ENCODE data around the gene SLC4A8.

SLC4A8 gene

GRCh38 chr12:51434305-51434704 is 9.7 kb downstream of the SLC4A8 start:
- Histone ChIP-seq H3K27me3 (ENCODE audit: control insufficient read depth in 3 of 3, insufficient read depth in 3 of 3, low read depth in 1 of 3, low read length in 3 of 3) (no peaks in the 10 kb centered on the region), H3K14ac (ENCODE audit: low read length) (no peak overlapping the region), H3K79me1 (ENCODE audit: low read depth, low read length) (no peaks in the 10 kb centered on the region), H3K9me3 (replicated peaks in 1 of 2; ENCODE audit: control insufficient read depth in 2 of 2, insufficient read depth in 1 of 2, low read depth in 1 of 2, low read length in 2 of 2) (no peaks in the 10 kb centered on the region), H3K9ac (ENCODE audit: low read depth, low read length, poor library complexity) (no peak overlapping the region), H3K27ac (replicated peaks; ENCODE audit: low read length) (no peak overlapping the region), H2AFZ (ENCODE audit: low read length) (no peak overlapping the region), H3K4me3 (ENCODE audit: low read length in 2 of 2) (no peak overlapping the region), H2AK5ac (ENCODE audit: low read depth, low read length) (no peak overlapping the region), H4K8ac (ENCODE audit: low read depth, low read length) (no peak overlapping the region), H3K36me3 (replicated peaks in 1 of 2; ENCODE audit: control insufficient read depth in 2 of 2, insufficient read depth in 2 of 2, low read length in 2 of 2) (no peaks in the 10 kb centered on the region), H3K4ac (ENCODE audit: low read length) (no peak overlapping the region), H4K91ac (ENCODE audit: low read depth, low read length, poor library complexity) (no peak overlapping the region), H3K23ac (ENCODE audit: low read depth, low read length, poor library complexity) (no peak overlapping the region), H2BK5ac (ENCODE audit: low read length) (no peak overlapping the region), H2BK15ac (ENCODE audit: low read length) (no peak overlapping the region), H3K18ac (ENCODE audit: low read length) (no peak overlapping the region), H3K4me1 (ENCODE audit: control insufficient read depth in 2 of 2, insufficient read depth in 1 of 2, low read depth in 1 of 2, low read length in 2 of 2) (no peaks in the 10 kb centered on the region), H3K4me2 (ENCODE audit: insufficient read depth, low read length, poor library complexity, severe bottlenecking) (no peak overlapping the region), H2BK120ac (ENCODE audit: low read depth, low read length) (no peak overlapping the region), H2BK12ac (ENCODE audit: low read length) (no peak overlapping the region)
- no peak for DNase-seq (ENCODE audit: low spot score)
- no CpG with 5 or more reads among the region's 1 CpG for WGBS, 2 donors (ENCODE audit: extremely low coverage in 2 of 2, insufficient read length in 2 of 2, insufficient replicate concordance in 1 of 2)

GRCh38 chr12:51437431-51437830 is 12.8 kb downstream of the SLC4A8 start:
- H3K9ac ChIP-seq (ENCODE audit: low read depth, low read length, poor library complexity), result no peak overlapping the region
- no peak for DNase-seq (ENCODE audit: low spot score)
- H3K4me1 ChIP-seq (ENCODE audit: control insufficient read depth in 2 of 2, insufficient read depth in 1 of 2, low read depth in 1 of 2, low read length in 2 of 2), result peaks cover 0 to 10% of the 10 kb centered on the region in 2 donors
- no peak overlapping the region for H2BK12ac ChIP-seq (ENCODE audit: low read length)
- H2BK15ac ChIP-seq (ENCODE audit: low read length), result no peak overlapping the region
- H3K4me2 ChIP-seq (ENCODE audit: insufficient read depth, low read length, poor library complexity, severe bottlenecking), result no peak overlapping the region
- H3K14ac ChIP-seq (ENCODE audit: low read length), result no peak overlapping the region
- H3K9me3 ChIP-seq (replicated peaks in 1 of 2; ENCODE audit: control insufficient read depth in 2 of 2, insufficient read depth in 1 of 2, low read depth in 1 of 2, low read length in 2 of 2), result no peaks in the 10 kb centered on the region
- no peaks in the 10 kb centered on the region for H3K79me1 ChIP-seq (ENCODE audit: low read depth, low read length)
- no peak overlapping the region for H3K4ac ChIP-seq (ENCODE audit: low read length)
- no peaks in the 10 kb centered on the region for H3K27me3 ChIP-seq (ENCODE audit: control insufficient read depth in 3 of 3, insufficient read depth in 3 of 3, low read depth in 1 of 3, low read length in 3 of 3)
- no peaks in the 10 kb centered on the region for H3K36me3 ChIP-seq (replicated peaks in 1 of 2; ENCODE audit: control insufficient read depth in 2 of 2, insufficient read depth in 2 of 2, low read length in 2 of 2)
- no peak overlapping the region for H3K18ac ChIP-seq (ENCODE audit: low read length)
- no CpG with 5 or more reads among the region's 1 CpG for WGBS, 2 donors (ENCODE audit: extremely low coverage in 2 of 2, insufficient read length in 2 of 2, insufficient replicate concordance in 1 of 2)
- H2BK5ac ChIP-seq (ENCODE audit: low read length), result no peak overlapping the region
- H2AFZ ChIP-seq (ENCODE audit: low read length), result no peak overlapping the region
- no peak overlapping the region for H3K23ac ChIP-seq (ENCODE audit: low read depth, low read length, poor library complexity)
- no peak overlapping the region for H3K4me3 ChIP-seq (ENCODE audit: low read length in 2 of 2)
- H4K8ac ChIP-seq (ENCODE audit: low read depth, low read length), result no peak overlapping the region
- no peak overlapping the region for H4K91ac ChIP-seq (ENCODE audit: low read depth, low read length, poor library complexity)
- no peak overlapping the region for H3K27ac ChIP-seq (replicated peaks; ENCODE audit: low read length)
- H2BK120ac ChIP-seq (ENCODE audit: low read depth, low read length), result no peak overlapping the region
- no peak overlapping the region for H2AK5ac ChIP-seq (ENCODE audit: low read depth, low read length)

- Histone ChIP-seq H3K27me3 (ENCODE audit: control insufficient read depth in 3 of 3, insufficient read depth in 3 of 3, low read depth in 1 of 3, low read length in 3 of 3) (no peaks in the 10 kb centered on the region), H2AK5ac (ENCODE audit: low read depth, low read length) (no peak overlapping the region), H3K4me2 (ENCODE audit: insufficient read depth, low read length, poor library complexity, severe bottlenecking) (no peak overlapping the region), H2BK15ac (ENCODE audit: low read length) (no peak overlapping the region), H3K4me3 (ENCODE audit: low read length in 2 of 2) (no peak overlapping the region), H4K8ac (ENCODE audit: low read depth, low read length) (no peak overlapping the region), H3K79me1 (ENCODE audit: low read depth, low read length) (no peaks in the 10 kb centered on the region), H3K18ac (ENCODE audit: low read length) (no peak overlapping the region), H3K14ac (ENCODE audit: low read length) (no peak overlapping the region), H4K91ac (ENCODE audit: low read depth, low read length, poor library complexity) (no peak overlapping the region), H3K9ac (ENCODE audit: low read depth, low read length, poor library complexity) (no peak overlapping the region), H2BK120ac (ENCODE audit: low read depth, low read length) (no peak overlapping the region), H2BK5ac (ENCODE audit: low read length) (no peak overlapping the region), H2BK12ac (ENCODE audit: low read length) (no peak overlapping the region), H3K23ac (ENCODE audit: low read depth, low read length, poor library complexity) (no peak overlapping the region), H3K4me1 (ENCODE audit: control insufficient read depth in 2 of 2, insufficient read depth in 1 of 2, low read depth in 1 of 2, low read length in 2 of 2) (peaks cover 0 to 13% of the 10 kb centered on the region in 2 donors), H3K36me3 (replicated peaks in 1 of 2; ENCODE audit: control insufficient read depth in 2 of 2, insufficient read depth in 2 of 2, low read length in 2 of 2) (no peaks in the 10 kb centered on the region), H3K4ac (ENCODE audit: low read length) (no peak overlapping the region), H3K9me3 (replicated peaks in 1 of 2; ENCODE audit: control insufficient read depth in 2 of 2, insufficient read depth in 1 of 2, low read depth in 1 of 2, low read length in 2 of 2) (no peaks in the 10 kb centered on the region), H2AFZ (ENCODE audit: low read length) (no peak overlapping the region), H3K27ac (replicated peaks; ENCODE audit: low read length) (no peak overlapping the region)
- no peak for DNase-seq (ENCODE audit: low spot score)
- WGBS, 2 donors (ENCODE audit: extremely low coverage in 2 of 2, insufficient read length in 2 of 2, insufficient replicate concordance in 1 of 2), result no CpG with 5 or more reads among the region's 2 CpGs
These were observed 14.7 kb downstream of the SLC4A8 start for GRCh38 chr12:51439330-51439729.

- H3K18ac ChIP-seq (ENCODE audit: low read length), result no peak overlapping the region
- no peaks in the 10 kb centered on the region for H3K36me3 ChIP-seq (replicated peaks in 1 of 2; ENCODE audit: control insufficient read depth in 2 of 2, insufficient read depth in 2 of 2, low read length in 2 of 2)
- no peaks in the 10 kb centered on the region for H3K27me3 ChIP-seq (ENCODE audit: control insufficient read depth in 3 of 3, insufficient read depth in 3 of 3, low read depth in 1 of 3, low read length in 3 of 3)
- no peak overlapping the region for H2BK15ac ChIP-seq (ENCODE audit: low read length)
- WGBS, 2 donors (ENCODE audit: extremely low coverage in 2 of 2, insufficient read length in 2 of 2, insufficient replicate concordance in 1 of 2), result no CpG with 5 or more reads among the region's 3 CpGs
- H4K8ac ChIP-seq (ENCODE audit: low read depth, low read length), result no peak overlapping the region
- no peak overlapping the region for H3K14ac ChIP-seq (ENCODE audit: low read length)
- no peak overlapping the region for H2BK12ac ChIP-seq (ENCODE audit: low read length)
- no peaks in the 10 kb centered on the region for H3K9me3 ChIP-seq (replicated peaks in 1 of 2; ENCODE audit: control insufficient read depth in 2 of 2, insufficient read depth in 1 of 2, low read depth in 1 of 2, low read length in 2 of 2)
- no peak overlapping the region for H3K23ac ChIP-seq (ENCODE audit: low read depth, low read length, poor library complexity)
- H4K91ac ChIP-seq (ENCODE audit: low read depth, low read length, poor library complexity), result no peak overlapping the region
- H2BK5ac ChIP-seq (ENCODE audit: low read length), result no peak overlapping the region
- no peak for DNase-seq (ENCODE audit: low spot score)
- H3K9ac ChIP-seq (ENCODE audit: low read depth, low read length, poor library complexity), result no peak overlapping the region
- H2AFZ ChIP-seq (ENCODE audit: low read length), result no peak overlapping the region
- peaks cover 0 to 13% of the 10 kb centered on the region in 2 donors for H3K4me1 ChIP-seq (ENCODE audit: control insufficient read depth in 2 of 2, insufficient read depth in 1 of 2, low read depth in 1 of 2, low read length in 2 of 2)
- H3K79me1 ChIP-seq (ENCODE audit: low read depth, low read length), result no peaks in the 10 kb centered on the region
- no peak overlapping the region for H2AK5ac ChIP-seq (ENCODE audit: low read depth, low read length)
- no peak overlapping the region for H3K4ac ChIP-seq (ENCODE audit: low read length)
- H3K27ac ChIP-seq (replicated peaks; ENCODE audit: low read length), result no peak overlapping the region
- no peak overlapping the region for H3K4me3 ChIP-seq (ENCODE audit: low read length in 2 of 2)
- no peak overlapping the region for H2BK120ac ChIP-seq (ENCODE audit: low read depth, low read length)
- H3K4me2 ChIP-seq (ENCODE audit: insufficient read depth, low read length, poor library complexity, severe bottlenecking), result no peak overlapping the region
These were observed 17.0 kb downstream of the SLC4A8 start for GRCh38 chr12:51441583-51441982.

All from neuronal stem cell (in vitro differentiated cells).